Transverse colon (tissue), 4 donors: ENCODE data around the gene ACTMAP.

Experiments
- EP300 ChIP-seq: sonication (generic); formaldehyde crosslinking; IDR thresholded peaks from one replicate; pipeline ENCODE4 v1.6.1; 2017; ENCODE audit warnings: antibody characterized with exemption, low read depth
- POLR2A ChIP-seq: fragments of 450-650 bp; IDR thresholded peaks from one replicate; pipeline ENCODE4 v1.6.1; 2016; ENCODE audit warnings: antibody characterized with exemption, mild to moderate bottlenecking, moderate library complexity
- POLR2AphosphoS5 ChIP-seq, 3 donors: sonication (generic); formaldehyde crosslinking; IDR thresholded peaks; one replicate each; pipeline ENCODE4 v1.6.1; 2016; ENCODE audit warnings: antibody characterized with exemption in 3 of 3
- TF ChIP-seq, protein P1 (sequence below), 5 experiments: fragments of 200-600 bp in 3 of 5; fragments of 450-650 bp in 2 of 5; sonication (generic) in 3 of 5; IDR thresholded peaks; 1 replicate in 2 of 5; 2 replicates in 3 of 5; pipeline ENCODE4 v1.5.1; 2016 to 2017; ENCODE audit warnings: antibody characterized with exemption in 5 of 5, inconsistent platforms in 3 of 5, mild to moderate bottlenecking in 2 of 5, moderate library complexity in 1 of 5

DNA sequence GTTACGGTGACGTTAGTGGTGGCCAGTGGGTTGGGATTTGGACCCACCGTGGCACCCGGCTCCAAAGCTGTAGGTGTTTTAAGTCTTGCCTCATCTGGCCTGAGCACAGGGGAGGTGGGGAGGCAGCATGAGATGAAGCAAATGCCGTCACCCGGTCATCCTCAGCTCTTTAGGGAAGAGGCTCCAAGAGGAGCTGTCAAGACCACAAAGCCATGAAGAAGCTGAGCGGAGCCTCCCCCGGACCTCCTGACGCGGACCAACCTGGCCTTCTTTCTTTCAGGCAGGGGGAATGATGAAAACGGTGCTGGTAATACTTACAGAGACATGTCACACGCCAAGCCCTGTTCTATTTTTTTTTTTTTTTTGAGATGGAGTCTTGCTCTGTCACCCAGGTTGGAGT lies 7.4 kb downstream of the ACTMAP start:
- TF ChIP-seq, protein P1, sequence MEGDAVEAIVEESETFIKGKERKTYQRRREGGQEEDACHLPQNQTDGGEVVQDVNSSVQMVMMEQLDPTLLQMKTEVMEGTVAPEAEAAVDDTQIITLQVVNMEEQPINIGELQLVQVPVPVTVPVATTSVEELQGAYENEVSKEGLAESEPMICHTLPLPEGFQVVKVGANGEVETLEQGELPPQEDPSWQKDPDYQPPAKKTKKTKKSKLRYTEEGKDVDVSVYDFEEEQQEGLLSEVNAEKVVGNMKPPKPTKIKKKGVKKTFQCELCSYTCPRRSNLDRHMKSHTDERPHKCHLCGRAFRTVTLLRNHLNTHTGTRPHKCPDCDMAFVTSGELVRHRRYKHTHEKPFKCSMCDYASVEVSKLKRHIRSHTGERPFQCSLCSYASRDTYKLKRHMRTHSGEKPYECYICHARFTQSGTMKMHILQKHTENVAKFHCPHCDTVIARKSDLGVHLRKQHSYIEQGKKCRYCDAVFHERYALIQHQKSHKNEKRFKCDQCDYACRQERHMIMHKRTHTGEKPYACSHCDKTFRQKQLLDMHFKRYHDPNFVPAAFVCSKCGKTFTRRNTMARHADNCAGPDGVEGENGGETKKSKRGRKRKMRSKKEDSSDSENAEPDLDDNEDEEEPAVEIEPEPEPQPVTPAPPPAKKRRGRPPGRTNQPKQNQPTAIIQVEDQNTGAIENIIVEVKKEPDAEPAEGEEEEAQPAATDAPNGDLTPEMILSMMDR (IDR thresholded peaks at IDR 0.05): no peak
- no peak for TF ChIP-seq EP300
- no peak for TF ChIP-seq POLR2A
- no peak for TF ChIP-seq POLR2AphosphoS5 (IDR thresholded peaks at IDR 0.05)
